GM12878 (cell line): Measurements from ENCODE around the gene HSBP1L1. TPM values are rescaled to one million over a fixed set of nuclear protein-coding genes. Genes with fewer than 3 reads are reported as not detected.

Experiments
- ATAC-seq: fragments of 200-7000 bp; cut with Tn5 transposase; 3 replicates; pipeline ENCODE4 v1.9.1; 2020; ENCODE audit warnings: mild to moderate bottlenecking, moderate library complexity
- BruUV-seq: library from RNA; stranded (reverse); fragments of 400-500 nt; replicated peaks from 2 replicates; lab custom pipeline; 2021; lab: Mats Ljungman, UMichigan
- CTCF ChIA-PET: fragments of 300-600 bp; sonication (Branson Sonifier 250); formaldehyde crosslinking; extraction: SDS; loops from one replicate; lab custom pipeline; 2021; ENCODE audit warnings: inconsistent platforms; lab: Yijun Ruan, JAX
- POLR2A ChIA-PET: fragments of 350-600 bp; formaldehyde crosslinking; extraction: SDS; loops from one replicate; lab custom pipeline; 2021; ENCODE audit warnings: inconsistent platforms; lab: Charles Lee
- RAD21 ChIA-PET: fragments of 300-600 bp; sonication (Branson Sonifier 250); formaldehyde crosslinking; loops from one replicate; lab custom pipeline; 2023; ENCODE audit warnings: antibody characterized with exemption; ENCODE audit not compliant: unreplicated experiment; lab: Charles Lee
- SMC1A ChIA-PET: fragments of 300-600 bp; sonication (Branson Sonifier 250); formaldehyde crosslinking; loops from one replicate; lab custom pipeline; 2023; ENCODE audit not compliant: unreplicated experiment, uncharacterized antibody; lab: Charles Lee
- DNase-seq: peaks from one replicate; pipeline ENCODE4 v3.0.0-alpha.2; 2011; ENCODE audit warnings: low read depth, low spot score
- FAIRE-seq: peaks from 3 replicates; lab custom pipeline; 2011; peaks lifted over from hg19 to GRCh38; lab: Jason Lieb, UNC
- H2AFZ ChIP-seq: 2 replicates; pipeline ENCODE4 v1.6.0; 2011; ENCODE audit warnings: low read depth, low read length, control low read depth; ENCODE audit not compliant: control insufficient read depth
- H3K27ac ChIP-seq: 2 replicates; pipeline ENCODE4 v1.5.1; 2011; ENCODE audit warnings: control low read depth; ENCODE audit not compliant: control insufficient read depth, insufficient read depth
- H3K27me3 ChIP-seq, 2 experiments: replicated peaks in 1 of 2; 2 replicates each; pipeline versions ENCODE4 v1.6.0 to v1.6.1; 2011; ENCODE audit warnings: low read length in 1 of 2; ENCODE audit not compliant: control insufficient read depth in 2 of 2, insufficient read depth in 2 of 2
- H3K36me3 ChIP-seq, 2 experiments: 2 replicates each; pipeline ENCODE4 v1.5.1; 2011; ENCODE audit warnings: low read length in 1 of 2; ENCODE audit not compliant: control insufficient read depth in 2 of 2, insufficient read depth in 2 of 2
- H3K4me1 ChIP-seq: 2 replicates; pipeline ENCODE4 v1.6.1; 2011; ENCODE audit warnings: mild to moderate bottlenecking, low read length, moderate library complexity, mixed read lengths; ENCODE audit not compliant: control insufficient read depth, insufficient read depth
- H3K4me2 ChIP-seq: 2 replicates; pipeline ENCODE4 v1.6.0; 2011; ENCODE audit warnings: control low read depth; ENCODE audit not compliant: control insufficient read depth, insufficient read depth
- H3K4me3 ChIP-seq: fragments of 200-600 bp; sonication (generic); 2 replicates; pipeline ENCODE4 v1.5.1; 2016
- H3K79me2 ChIP-seq: 2 replicates; pipeline ENCODE4 v1.6.0; 2011; ENCODE audit warnings: low read length; ENCODE audit not compliant: control insufficient read depth, insufficient read depth
- H3K9ac ChIP-seq: 2 replicates; pipeline ENCODE4 v1.8.0; 2011; ENCODE audit warnings: low read length, control low read depth, mixed read lengths; ENCODE audit not compliant: control insufficient read depth, insufficient read depth
- H3K9me3 ChIP-seq: replicated peaks from 3 replicates; pipeline ENCODE4 v1.5.1; 2011; ENCODE audit warnings: mild to moderate bottlenecking, low read length; ENCODE audit not compliant: control insufficient read depth, insufficient read depth
- H4K20me1 ChIP-seq: 2 replicates; pipeline ENCODE4 v1.6.0; 2011; ENCODE audit not compliant: control insufficient read depth, insufficient read depth
- BHLHE40 ChIP-seq, 2 experiments: fragments of 450-650 bp in 1 of 2; IDR thresholded peaks; 2 replicates each; pipeline ENCODE4 v1.6.1; 2011 to 2017; ENCODE audit warnings: low read depth in 2 of 2, borderline replicate concordance in 1 of 2, improper control_type of control experiment in 1 of 2, low read length in 1 of 2, mild to moderate bottlenecking in 1 of 2
- EED ChIP-seq: sonication (generic); IDR thresholded peaks from 2 replicates; pipeline ENCODE4 v1.6.1; 2016; ENCODE audit warnings: antibody characterized with exemption, low read depth
- EGR1 ChIP-seq, 2 experiments: IDR thresholded peaks; 1 replicate in 1 of 2; 2 replicates in 1 of 2; pipeline ENCODE4 v1.6.1; 2011 to 2012; ENCODE audit warnings: low read depth in 2 of 2, low read length in 2 of 2, borderline replicate concordance in 1 of 2, mild to moderate bottlenecking in 1 of 2, moderate library complexity in 1 of 2
- PML ChIP-seq: IDR thresholded peaks from 2 replicates; pipeline ENCODE4 v1.6.1; 2012; ENCODE audit warnings: low read length, inconsistent platforms
- POU2F2 ChIP-seq: IDR thresholded peaks from 3 replicates; pipeline ENCODE4 v1.6.1; 2011; ENCODE audit warnings: low read depth, mild to moderate bottlenecking, low read length, borderline replicate concordance
- RCOR1 ChIP-seq: conservative IDR thresholded peaks from 2 replicates; pipeline ENCODE4 v1.6.1; 2012; ENCODE audit warnings: low read depth, low read length, improper control_type of control experiment
- RELA ChIP-seq: fragments of 450-650 bp; IDR thresholded peaks from 2 replicates; pipeline ENCODE4 v1.8.0; 2014; ENCODE audit warnings: borderline replicate concordance; ENCODE audit not compliant: partially characterized antibody
- RUNX3 ChIP-seq: IDR thresholded peaks from 2 replicates; pipeline ENCODE4 v1.6.1; 2012; ENCODE audit warnings: low read length, inconsistent platforms
- YY1 ChIP-seq: IDR thresholded peaks from 2 replicates; pipeline ENCODE4 v1.6.1; 2011; ENCODE audit warnings: low read depth, mild to moderate bottlenecking, low read length
- ZNF274 ChIP-seq: IDR thresholded peaks from one replicate; pipeline ENCODE4 v1.8.0; 2011; ENCODE audit not compliant: insufficient read length, insufficient read depth
- WGBS: methylation state at CpG from one replicate; pipeline ENCODE4 v1.1.6; 2016; ENCODE audit warnings: low lambda C conversion rate; ENCODE audit not compliant: insufficient replicate concordance, insufficient coverage; ENCODE audit errors: missing lambda C conversion rate; 5-methylcytosine and 5-hydroxymethylcytosine counted together
- in situ Hi-C: fragments of 300-500 bp; cut with MboI; formaldehyde crosslinking; loops from 9 replicates; pipeline ENCODE4 v1.14.3; 2018; ENCODE audit warnings: mixed read lengths
- intact Hi-C: fragments of 100-400 bp; cut with micrococcal nuclease; formaldehyde crosslinking; loops from one replicate; pipeline ENCODE4 v1.14.2; 2022; ENCODE audit not compliant: unreplicated experiment
- polyA plus RNA-seq, 11 experiments: library from polyadenylated mRNA; depleted of rRNA in 4 of 11; unstranded in 6 of 11; stranded (reverse) in 5 of 11; fragments of >200 nt; fragmentation: Nextera tagmentation in 4 of 11; fragmentation: Illumina TruSeq in 1 of 11; extraction: Ambion mirVana in 4 of 11; extraction: Trizol in 1 of 11; gene quantifications; 1 replicate in 1 of 11; 2 replicates in 10 of 11; pipeline versions ENCODE4 v1.2.1 to v1.2.3, GENCODE V29; 2011 to 2016; ENCODE audit warnings: inconsistent platforms in 2 of 11, missing spikeins in 2 of 11, low read depth in 1 of 11
- total RNA-seq, 4 experiments: library from RNA; depleted of rRNA in 3 of 4; stranded (reverse); fragments of >200 nt in 3 of 4; fragmentation: Illumina TruSeq in 1 of 4; extraction: Trizol in 1 of 4; gene quantifications; 2 replicates each; pipeline versions ENCODE4 v1.2.1 to v1.2.3, GENCODE V29; 2013 to 2021
- TF ChIP-seq, protein P1 (sequence below): fragments of 450-650 bp; formaldehyde crosslinking; IDR thresholded peaks from 2 replicates; pipeline ENCODE4 v1.4.0; 2022; ENCODE audit warnings: mild to moderate bottlenecking, moderate library complexity
- TF ChIP-seq, protein P2 (sequence below): IDR thresholded peaks from 2 replicates; pipeline ENCODE4 v1.6.1; 2011; ENCODE audit warnings: low read depth, low read length, improper control_type of control experiment, borderline replicate concordance
- TF ChIP-seq, protein P3 (sequence below): fragments of 450-650 bp; conservative IDR thresholded peaks from 2 replicates; pipeline ENCODE4 v1.6.1; 2017; ENCODE audit warnings: mild to moderate bottlenecking, moderate library complexity
- TF ChIP-seq, protein P4 (sequence below): fragments of 450-650 bp; IDR thresholded peaks from 2 replicates; pipeline ENCODE4 v1.6.1; 2016; ENCODE audit warnings: mild to moderate bottlenecking

The HSBP1L1 gene
- total and polyA plus RNA-seq, 10 of the 15 experiments (the other 5 are each of a cell fraction or from before 2014, with no cell fraction given), result 0.97 to 14.0 (median 6.9) TPM; not detected in 1

DNA sequence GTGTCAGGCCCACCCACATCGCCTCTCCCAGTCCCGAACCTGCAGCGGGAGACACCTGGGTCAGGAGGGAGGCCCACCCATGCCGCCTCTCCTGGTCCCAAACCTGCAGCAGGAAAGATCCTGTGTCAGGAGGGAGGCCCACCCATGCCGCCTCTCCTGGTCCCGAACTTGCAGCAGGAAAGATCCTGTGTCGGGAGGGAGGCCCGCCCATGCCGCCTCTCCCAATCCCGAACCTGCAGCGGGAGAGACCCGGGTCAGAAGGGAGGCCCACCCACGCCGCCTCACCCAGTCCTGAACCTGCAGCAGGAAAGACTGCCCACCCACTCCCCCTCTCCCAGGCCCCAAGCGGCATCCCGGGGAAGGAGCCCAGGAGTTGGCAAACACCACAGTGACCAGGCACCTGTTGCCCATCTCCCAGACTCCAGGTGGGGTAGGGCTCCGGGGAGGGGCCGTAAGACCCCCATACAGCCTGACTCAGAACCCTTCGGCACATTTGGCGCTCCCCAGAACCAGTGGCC lies 20.8 kb upstream of the HSBP1L1 start (continued):
- TF ChIP-seq, protein P1, sequence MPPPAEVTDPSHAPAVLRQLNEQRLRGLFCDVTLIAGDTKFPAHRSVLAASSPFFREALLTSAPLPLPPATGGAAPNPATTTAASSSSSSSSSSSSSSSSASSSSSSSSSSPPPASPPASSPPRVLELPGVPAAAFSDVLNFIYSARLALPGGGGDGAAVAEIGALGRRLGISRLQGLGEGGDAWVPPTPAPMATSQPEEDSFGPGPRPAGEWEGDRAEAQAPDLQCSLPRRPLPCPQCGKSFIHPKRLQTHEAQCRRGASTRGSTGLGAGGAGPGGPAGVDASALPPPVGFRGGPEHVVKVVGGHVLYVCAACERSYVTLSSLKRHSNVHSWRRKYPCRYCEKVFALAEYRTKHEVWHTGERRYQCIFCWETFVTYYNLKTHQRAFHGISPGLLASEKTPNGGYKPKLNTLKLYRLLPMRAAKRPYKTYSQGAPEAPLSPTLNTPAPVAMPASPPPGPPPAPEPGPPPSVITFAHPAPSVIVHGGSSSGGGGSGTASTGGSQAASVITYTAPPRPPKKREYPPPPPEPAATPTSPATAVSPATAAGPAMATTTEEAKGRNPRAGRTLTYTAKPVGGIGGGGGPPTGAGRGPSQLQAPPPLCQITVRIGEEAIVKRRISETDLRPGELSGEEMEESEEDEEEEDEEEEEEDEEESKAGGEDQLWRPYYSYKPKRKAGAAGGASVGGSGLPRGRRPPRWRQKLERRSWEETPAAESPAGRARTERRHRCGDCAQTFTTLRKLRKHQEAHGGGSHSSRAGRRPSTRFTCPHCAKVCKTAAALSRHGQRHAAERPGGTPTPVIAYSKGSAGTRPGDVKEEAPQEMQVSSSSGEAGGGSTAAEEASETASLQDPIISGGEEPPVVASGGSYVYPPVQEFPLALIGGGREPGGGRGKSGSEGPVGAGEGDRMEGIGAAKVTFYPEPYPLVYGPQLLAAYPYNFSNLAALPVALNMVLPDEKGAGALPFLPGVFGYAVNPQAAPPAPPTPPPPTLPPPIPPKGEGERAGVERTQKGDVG (CRISPR knock-in tag), result no peak
- TF ChIP-seq ZNF274 (no peak), BHLHE40 (IDR thresholded peaks at IDR 0.05; ENCODE audit: borderline replicate concordance in 1 of 2, low read depth in 2 of 2, low read length in 1 of 2) (no peak), YY1 (no peak), RELA (no peak)
- TF ChIP-seq, protein P2, sequence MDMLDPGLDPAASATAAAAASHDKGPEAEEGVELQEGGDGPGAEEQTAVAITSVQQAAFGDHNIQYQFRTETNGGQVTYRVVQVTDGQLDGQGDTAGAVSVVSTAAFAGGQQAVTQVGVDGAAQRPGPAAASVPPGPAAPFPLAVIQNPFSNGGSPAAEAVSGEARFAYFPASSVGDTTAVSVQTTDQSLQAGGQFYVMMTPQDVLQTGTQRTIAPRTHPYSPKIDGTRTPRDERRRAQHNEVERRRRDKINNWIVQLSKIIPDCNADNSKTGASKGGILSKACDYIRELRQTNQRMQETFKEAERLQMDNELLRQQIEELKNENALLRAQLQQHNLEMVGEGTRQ, result no peak

DNA sequence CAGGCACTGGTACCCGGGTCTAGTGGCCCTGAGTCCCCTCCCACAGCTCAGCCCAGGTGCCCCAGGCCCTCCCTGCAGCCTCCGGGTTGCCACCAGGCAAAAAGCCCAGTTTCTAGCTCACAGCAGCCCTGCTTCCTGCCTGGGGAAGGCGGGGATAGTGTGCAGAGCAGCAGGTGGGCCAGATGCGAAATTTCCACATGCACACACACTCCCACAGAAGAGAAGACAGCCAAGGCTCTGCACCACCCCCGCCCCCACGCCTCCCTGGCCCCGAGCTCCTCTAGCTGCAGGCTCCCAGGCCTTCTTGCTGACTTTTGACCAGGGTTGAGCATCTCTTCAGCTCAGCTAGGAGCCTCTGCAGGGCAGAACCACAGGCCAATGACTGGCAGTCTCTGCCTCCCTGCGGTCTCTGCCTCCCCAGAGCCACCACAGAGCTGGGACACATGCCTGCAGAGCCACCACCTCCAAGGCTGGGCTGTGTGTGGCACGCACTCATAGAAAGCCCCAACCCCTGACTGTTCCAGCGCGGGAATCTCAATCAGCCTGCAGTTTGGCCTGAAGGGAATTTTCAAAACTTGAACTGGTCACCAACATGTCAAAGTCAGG lies 20.2 kb upstream of the HSBP1L1 start:
- peak; percentile 72 for ATAC-seq
- Histone ChIP-seq H4K20me1 (no peaks in the 10 kb centered on the region), H3K36me3 (peaks cover 8 to 14% of the 10 kb centered on the region in 2 experiments), H3K4me1 (peaks cover 34% of the 10 kb centered on the region), H3K9me3 (no peaks in the 10 kb centered on the region; the same call in 2 of the 3 replicates), H3K27ac (peak overlapping the region; percentile 17), H3K79me2 (peaks cover 25% of the 10 kb centered on the region), H3K4me2 (no peak overlapping the region), H3K9ac (no peak overlapping the region), H3K27me3 (no peaks in the 10 kb centered on the region), H3K4me3 (no peak overlapping the region), H2AFZ (no peak overlapping the region)
- WGBS, result 42% methylated on average over 11 of the region's 11 CpGs
- ChIA-PET POLR2A (interaction anchor here (0.9 kb wide), 1 partner anchor 19 kb away, joined by 3 read pairs; no protein-coding TSS in a partner anchor), CTCF (no interaction called here), RAD21 (interaction anchor here (0.7 to 1.1 kb wide), 2 partner anchors 168 to 569 kb away, joined by 3 read pairs; no protein-coding TSS in a partner anchor), SMC1A (interaction anchor here (1.0 to 1.6 kb wide), 2 partner anchors 13 to 19 kb away, joined by 3 to 5 read pairs; no protein-coding TSS in a partner anchor)
- no peak for DNase-seq
- intact Hi-C loops (no loop called here), in situ Hi-C loops (no loop called here)
- no TSS peak for BruUV-seq
- peak; percentile 52 for FAIRE-seq
- 0 out of 3 replicates have a peak, but pooled peaks have one; percentile 7 for TF ChIP-seq POU2F2
- TF ChIP-seq, protein P3, sequence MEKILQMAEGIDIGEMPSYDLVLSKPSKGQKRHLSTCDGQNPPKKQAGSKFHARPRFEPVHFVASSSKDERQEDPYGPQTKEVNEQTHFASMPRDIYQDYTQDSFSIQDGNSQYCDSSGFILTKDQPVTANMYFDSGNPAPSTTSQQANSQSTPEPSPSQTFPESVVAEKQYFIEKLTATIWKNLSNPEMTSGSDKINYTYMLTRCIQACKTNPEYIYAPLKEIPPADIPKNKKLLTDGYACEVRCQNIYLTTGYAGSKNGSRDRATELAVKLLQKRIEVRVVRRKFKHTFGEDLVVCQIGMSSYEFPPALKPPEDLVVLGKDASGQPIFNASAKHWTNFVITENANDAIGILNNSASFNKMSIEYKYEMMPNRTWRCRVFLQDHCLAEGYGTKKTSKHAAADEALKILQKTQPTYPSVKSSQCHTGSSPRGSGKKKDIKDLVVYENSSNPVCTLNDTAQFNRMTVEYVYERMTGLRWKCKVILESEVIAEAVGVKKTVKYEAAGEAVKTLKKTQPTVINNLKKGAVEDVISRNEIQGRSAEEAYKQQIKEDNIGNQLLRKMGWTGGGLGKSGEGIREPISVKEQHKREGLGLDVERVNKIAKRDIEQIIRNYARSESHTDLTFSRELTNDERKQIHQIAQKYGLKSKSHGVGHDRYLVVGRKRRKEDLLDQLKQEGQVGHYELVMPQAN, result no peak
- no peak for TF ChIP-seq YY1
- 0 out of 3 replicates have a peak, but pooled peaks of 1 of the 2 experiments have one; percentile 27 for TF ChIP-seq EGR1 (IDR thresholded peaks at IDR 0.05; ENCODE audit: borderline replicate concordance in 1 of 2, low read depth in 2 of 2, low read length in 2 of 2)
- peak; percentile 57 for TF ChIP-seq RUNX3
- TF ChIP-seq RCOR1, result no peak
- TF ChIP-seq, protein P4, sequence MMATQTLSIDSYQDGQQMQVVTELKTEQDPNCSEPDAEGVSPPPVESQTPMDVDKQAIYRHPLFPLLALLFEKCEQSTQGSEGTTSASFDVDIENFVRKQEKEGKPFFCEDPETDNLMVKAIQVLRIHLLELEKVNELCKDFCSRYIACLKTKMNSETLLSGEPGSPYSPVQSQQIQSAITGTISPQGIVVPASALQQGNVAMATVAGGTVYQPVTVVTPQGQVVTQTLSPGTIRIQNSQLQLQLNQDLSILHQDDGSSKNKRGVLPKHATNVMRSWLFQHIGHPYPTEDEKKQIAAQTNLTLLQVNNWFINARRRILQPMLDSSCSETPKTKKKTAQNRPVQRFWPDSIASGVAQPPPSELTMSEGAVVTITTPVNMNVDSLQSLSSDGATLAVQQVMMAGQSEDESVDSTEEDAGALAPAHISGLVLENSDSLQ, result peak; percentile 35; the same call in 1 of the 2 replicates
- no peak for TF ChIP-seq PML
- TF ChIP-seq EED, result no peak; the same call in 1 of the 2 replicates
